H9 (cell line): Measurements from ENCODE around the gene CIPC. TPM values are rescaled to one million over a fixed set of nuclear protein-coding genes. Genes with fewer than 3 reads are reported as not detected.

Experiments used
- DNase-seq: peaks from one replicate; pipeline ENCODE4 v3.0.0-alpha.2; 2017
- H2AFZ ChIP-seq: one replicate; pipeline ENCODE4 v1.6.1; 2013; ENCODE audit warnings: mild to moderate bottlenecking, low read length, control low read depth, moderate library complexity
- H2AK5ac ChIP-seq: 2 replicates; pipeline ENCODE4 v1.6.1; 2013; ENCODE audit warnings: low read length, control low read depth, mixed read lengths; ENCODE audit not compliant: insufficient read length
- H2BK120ac ChIP-seq: one replicate; pipeline ENCODE4 v1.6.1; 2013; ENCODE audit warnings: low read depth, mild to moderate bottlenecking, low read length, control low read depth, inconsistent platforms; ENCODE audit not compliant: poor library complexity, severe bottlenecking
- H2BK12ac ChIP-seq: 2 replicates; pipeline ENCODE4 v1.6.1; 2013; ENCODE audit warnings: low read length, control low read depth, mixed read lengths, low read depth; ENCODE audit not compliant: insufficient read length
- H2BK15ac ChIP-seq: 2 replicates; pipeline ENCODE4 v1.6.1; 2013; ENCODE audit warnings: low read depth, low read length, control low read depth
- H2BK20ac ChIP-seq: one replicate; pipeline ENCODE4 v1.6.1; 2013; ENCODE audit warnings: low read depth, mild to moderate bottlenecking, low read length, control low read depth, inconsistent platforms; ENCODE audit not compliant: poor library complexity, severe bottlenecking
- H2BK5ac ChIP-seq: 2 replicates; pipeline ENCODE4 v1.6.1; 2013; ENCODE audit warnings: low read length, control low read depth, mixed read lengths; ENCODE audit not compliant: insufficient read length
- H3K14ac ChIP-seq: 2 replicates; pipeline ENCODE4 v1.6.1; 2013; ENCODE audit warnings: low read length, control low read depth; ENCODE audit not compliant: insufficient read depth
- H3K18ac ChIP-seq: 2 replicates; pipeline ENCODE4 v1.6.1; 2013; ENCODE audit warnings: low read depth, mild to moderate bottlenecking, mixed read lengths, low read length, control low read depth; ENCODE audit not compliant: insufficient read length
- H3K23ac ChIP-seq: 2 replicates; pipeline ENCODE4 v1.6.1; 2013; ENCODE audit warnings: low read length, control low read depth, mixed read lengths, low read depth; ENCODE audit not compliant: insufficient read length
- H3K23me2 ChIP-seq: 2 replicates; pipeline ENCODE4 v1.6.1; 2013; ENCODE audit warnings: low read depth, mild to moderate bottlenecking, mixed read lengths, low read length, control low read depth; ENCODE audit not compliant: insufficient read length, poor library complexity, severe bottlenecking
- H3K27ac ChIP-seq: 2 replicates; pipeline ENCODE4 v1.5.1; 2013; ENCODE audit warnings: low read length, control low read depth, mixed read lengths, low read depth; ENCODE audit not compliant: insufficient read length
- H3K27me3 ChIP-seq: 2 replicates; pipeline ENCODE4 v1.6.1; 2013; ENCODE audit warnings: low read length, control low read depth, inconsistent platforms; ENCODE audit not compliant: insufficient read depth
- H3K4ac ChIP-seq: 2 replicates; pipeline ENCODE4 v1.6.1; 2013; ENCODE audit warnings: low read depth, mild to moderate bottlenecking, control low read depth, inconsistent platforms, low read length, moderate library complexity
- H3K4me1 ChIP-seq: 2 replicates; pipeline ENCODE4 v1.6.1; 2013; ENCODE audit warnings: low read length, control low read depth, inconsistent platforms; ENCODE audit not compliant: insufficient read depth
- H3K4me2 ChIP-seq: 2 replicates; pipeline ENCODE4 v1.6.1; 2013; ENCODE audit warnings: low read length, control low read depth, mixed read lengths; ENCODE audit not compliant: insufficient read length, insufficient read depth
- H3K56ac ChIP-seq: 2 replicates; pipeline ENCODE4 v1.6.1; 2013; ENCODE audit warnings: low read depth, mild to moderate bottlenecking, mixed read lengths, low read length, control low read depth; ENCODE audit not compliant: insufficient read length
- H3K79me1 ChIP-seq: 2 replicates; pipeline ENCODE4 v1.6.1; 2013; ENCODE audit warnings: low read depth, mild to moderate bottlenecking, moderate library complexity, low read length, control low read depth, inconsistent platforms; ENCODE audit not compliant: insufficient read depth, poor library complexity, severe bottlenecking
- H3K79me2 ChIP-seq: 2 replicates; pipeline ENCODE4 v1.6.1; 2013; ENCODE audit warnings: low read length, control low read depth, inconsistent platforms; ENCODE audit not compliant: insufficient read depth
- H3K9ac ChIP-seq: 2 replicates; pipeline ENCODE4 v1.6.1; 2013; ENCODE audit warnings: low read length, control low read depth, mixed read lengths; ENCODE audit not compliant: insufficient read length; ENCODE audit errors: extremely low read depth
- H3K9me3 ChIP-seq: one replicate; pipeline ENCODE4 v1.6.1; 2013; ENCODE audit warnings: low read depth, low read length, inconsistent platforms; ENCODE audit not compliant: control insufficient read depth
- H3T11ph ChIP-seq: one replicate; pipeline ENCODE4 v1.6.1; 2013; ENCODE audit warnings: mild to moderate bottlenecking, low read length, control low read depth, inconsistent platforms
- H4K20me1 ChIP-seq: one replicate; pipeline ENCODE4 v1.6.1; 2013; ENCODE audit not compliant: control insufficient read depth, insufficient read length, insufficient read depth
- H4K5ac ChIP-seq: 2 replicates; pipeline ENCODE4 v1.6.1; 2013; ENCODE audit warnings: low read depth, mild to moderate bottlenecking, mixed read lengths, low read length, control low read depth; ENCODE audit not compliant: insufficient read length
- H4K8ac ChIP-seq: replicated peaks from 2 replicates; pipeline ENCODE4 v1.6.1; 2013; ENCODE audit warnings: low read length, control low read depth, mixed read lengths, low read depth; ENCODE audit not compliant: insufficient read length
- H4K91ac ChIP-seq: 2 replicates; pipeline ENCODE4 v1.6.1; 2013; ENCODE audit warnings: low read depth, mild to moderate bottlenecking, moderate library complexity, mixed read lengths, low read length, control low read depth; ENCODE audit not compliant: insufficient read length
- H3K27ac Mint-ChIP-seq, 3 experiments: 2 replicates in 2 of 3; 3 replicates in 1 of 3; pipeline ENCODE4 v1.8.0; 2020 to 2021; ENCODE audit warnings: mixed read lengths in 3 of 3, mild to moderate bottlenecking in 1 of 3, moderate library complexity in 1 of 3
- H3K27me3 Mint-ChIP-seq: 2 replicates; pipeline ENCODE4 v1.8.0; 2021; ENCODE audit warnings: low read depth, mild to moderate bottlenecking, moderate library complexity, mixed read lengths
- H3K36me3 Mint-ChIP-seq, 3 experiments: 2 replicates in 2 of 3; 3 replicates in 1 of 3; pipeline ENCODE4 v1.8.0; 2020 to 2021; ENCODE audit warnings: low read depth in 3 of 3, mixed read lengths in 3 of 3; ENCODE audit not compliant: insufficient read depth in 1 of 3
- H3K4me1 Mint-ChIP-seq, 2 experiments: 2 replicates each; pipeline ENCODE4 v1.8.0; 2020; ENCODE audit warnings: mixed read lengths in 2 of 2
- H3K4me3 Mint-ChIP-seq, 2 experiments: 2 replicates in 1 of 2; 3 replicates in 1 of 2; pipeline ENCODE4 v1.8.0; 2020 to 2021; ENCODE audit warnings: mild to moderate bottlenecking in 2 of 2, mixed read lengths in 2 of 2, moderate library complexity in 1 of 2
- H3K9me3 Mint-ChIP-seq, 2 experiments: 2 replicates in 1 of 2; 3 replicates in 1 of 2; pipeline ENCODE4 v1.8.0; 2020; ENCODE audit warnings: mild to moderate bottlenecking in 2 of 2, mixed read lengths in 2 of 2, moderate library complexity in 1 of 2
- CTCF ChIP-seq: fragments of 200-600 bp; sonication (generic); conservative IDR thresholded peaks from 3 replicates; pipeline ENCODE4 v1.8.0; 2021; ENCODE audit warnings: antibody characterized with exemption, mild to moderate bottlenecking
- WGBS: extraction: QIAGEN DNeasy Blood & Tissue Kit; methylation state at CpG from one replicate; pipeline ENCODE4 v1.1.7; 2013; ENCODE audit warnings: missing lambda C conversion rate, low lambda C conversion rate, mixed read lengths; ENCODE audit not compliant: insufficient read length; ENCODE audit errors: extremely low coverage; 5-methylcytosine and 5-hydroxymethylcytosine counted together
- total RNA-seq: library from RNA; stranded (reverse); gene quantifications from 2 replicates; pipeline ENCODE4 v1.2.1, GENCODE V29; 2021

Gene CIPC
- total RNA-seq, 1 experiment from 2014 or later: 23.4 TPM

- Histone ChIP-seq H2BK12ac (no peak overlapping the region), H3K14ac (no peak overlapping the region), H4K8ac (no peak overlapping the region), H3K56ac (no peak overlapping the region), H4K5ac (no peak overlapping the region), H3K9ac (no peak overlapping the region), H3K23ac (no peak overlapping the region), H3K27me3 (no peaks in the 10 kb centered on the region), H4K91ac (no peak overlapping the region), H3K18ac (no peak overlapping the region), H3K4me2 (no peak overlapping the region), H2BK5ac (no peak overlapping the region), H4K20me1 (no peaks in the 10 kb centered on the region), H3K79me1 (no peaks in the 10 kb centered on the region), H2BK20ac (no peak overlapping the region), H3K9me3 (no peaks in the 10 kb centered on the region), H2BK120ac (no peak overlapping the region), H3T11ph (no peak overlapping the region), H2AFZ (no peak overlapping the region), H3K27ac (no peak overlapping the region), H2BK15ac (no peak overlapping the region), H2AK5ac (no peak overlapping the region), H3K79me2 (no peaks in the 10 kb centered on the region), H3K23me2 (no peaks in the 10 kb centered on the region), H3K4me1 (no peaks in the 10 kb centered on the region; the same call in 1 of the 2 replicates), H3K4ac (no peak overlapping the region)
- WGBS: no CpG with 5 or more reads among the region's 3 CpGs
- no peak for TF ChIP-seq CTCF
- Mint-ChIP-seq H3K27me3 (peaks cover 13% of the 10 kb centered on the region), H3K9me3 (peaks cover 0 to 5% of the 10 kb centered on the region in 2 experiments), H3K36me3 (no peaks in the 10 kb centered on the region), H3K27ac (no peak overlapping the region), H3K4me3 (no peak overlapping the region), H3K4me1 (peaks cover 18 to 22% of the 10 kb centered on the region in 2 experiments)
- DNase-seq: no peak
Measured at GRCh38 chr14:77055981-77056380, 42.1 kb upstream of the CIPC start.
